ENCODE results near the gene PPRC1.

DNA sequence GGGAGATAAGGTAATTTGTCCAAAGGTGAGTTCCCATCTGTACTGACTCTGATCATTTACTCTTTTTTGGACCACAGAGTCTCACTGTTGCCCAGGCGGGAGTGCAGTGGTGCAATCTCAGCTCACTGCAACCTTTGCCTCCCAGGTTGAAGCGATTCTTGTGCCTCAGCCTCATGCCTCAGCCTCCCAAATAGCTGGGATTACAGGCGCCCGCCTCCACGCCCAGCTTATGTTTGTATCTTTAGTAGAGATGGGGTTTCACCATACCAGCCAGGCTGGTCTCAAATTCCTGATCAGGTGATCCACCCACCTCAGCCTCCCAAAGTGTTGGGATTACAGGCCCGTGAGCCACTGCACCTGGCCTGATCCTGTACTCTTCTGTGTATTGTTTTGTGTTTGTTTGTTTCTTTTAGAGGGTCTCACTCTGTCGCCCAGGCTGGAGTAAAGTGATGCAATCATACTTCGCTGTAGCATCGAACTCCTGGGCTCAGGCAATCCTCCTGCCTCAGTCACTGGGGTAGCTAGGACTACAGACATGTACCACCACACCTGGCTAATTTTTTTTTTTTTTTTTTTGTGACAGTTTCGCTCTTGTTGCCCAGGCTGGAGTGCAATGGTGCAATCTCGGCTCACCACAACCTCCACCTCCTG lies 21.8 kb downstream of the PPRC1 start:
- TF ChIP-seq, protein P1, sequence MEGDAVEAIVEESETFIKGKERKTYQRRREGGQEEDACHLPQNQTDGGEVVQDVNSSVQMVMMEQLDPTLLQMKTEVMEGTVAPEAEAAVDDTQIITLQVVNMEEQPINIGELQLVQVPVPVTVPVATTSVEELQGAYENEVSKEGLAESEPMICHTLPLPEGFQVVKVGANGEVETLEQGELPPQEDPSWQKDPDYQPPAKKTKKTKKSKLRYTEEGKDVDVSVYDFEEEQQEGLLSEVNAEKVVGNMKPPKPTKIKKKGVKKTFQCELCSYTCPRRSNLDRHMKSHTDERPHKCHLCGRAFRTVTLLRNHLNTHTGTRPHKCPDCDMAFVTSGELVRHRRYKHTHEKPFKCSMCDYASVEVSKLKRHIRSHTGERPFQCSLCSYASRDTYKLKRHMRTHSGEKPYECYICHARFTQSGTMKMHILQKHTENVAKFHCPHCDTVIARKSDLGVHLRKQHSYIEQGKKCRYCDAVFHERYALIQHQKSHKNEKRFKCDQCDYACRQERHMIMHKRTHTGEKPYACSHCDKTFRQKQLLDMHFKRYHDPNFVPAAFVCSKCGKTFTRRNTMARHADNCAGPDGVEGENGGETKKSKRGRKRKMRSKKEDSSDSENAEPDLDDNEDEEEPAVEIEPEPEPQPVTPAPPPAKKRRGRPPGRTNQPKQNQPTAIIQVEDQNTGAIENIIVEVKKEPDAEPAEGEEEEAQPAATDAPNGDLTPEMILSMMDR (IDR thresholded peaks at IDR 0.05) = no peak
- no peak for TF ChIP-seq POLR2AphosphoS5 (IDR thresholded peaks at IDR 0.05)

Data from prostate gland (tissue), 2 donors.